Ecto neural progenitor cell (in vitro differentiated cells): ENCODE data around the gene UNC93A.
"Not testable (repeated sequence)": the region's sequence is repeated elsewhere in the genome, so short reads cannot be mapped to it uniquely, and the experiment has no call there.

Experiments used
- DNase-seq: peaks from one replicate; pipeline ENCODE4 v3.0.0-alpha.2; 2018; ENCODE audit warnings: low spot score

Gene UNC93A

GRCh38 chr6:167311286-167311685, 20.2 kb downstream of the UNC93A start:
- no peak for DNase-seq

- DNase-seq, result not testable (repeated sequence)
Observed at GRCh38 chr6:167311691-167312090, 20.6 kb downstream of the UNC93A start.

- DNase-seq, result no peak
Observed at GRCh38 chr6:167314180-167314821, 23.2 kb downstream of the UNC93A start.

GRCh38 chr6:167317172-167317571, 26.1 kb downstream of the UNC93A start:
- no peak for DNase-seq

- DNase-seq, result not testable (repeated sequence)
Observed at GRCh38 chr6:167318354-167318753, 27.2 kb downstream of the UNC93A start.

GRCh38 chr6:167318856-167319255, 27.7 kb downstream of the UNC93A start:
- not testable (repeated sequence) for DNase-seq

GRCh38 chr6:167319856-167320753, 29.0 kb downstream of the UNC93A start:
- not testable (repeated sequence) for DNase-seq

- not testable (repeated sequence) for DNase-seq
Observed at GRCh38 chr6:167320754-167321056, 29.6 kb downstream of the UNC93A start.

- not testable (repeated sequence) for DNase-seq
Observed at GRCh38 chr6:167321185-167321584, 30.1 kb downstream of the UNC93A start.

- DNase-seq, result no peak
Observed at GRCh38 chr6:167323111-167323510, 32.0 kb downstream of the UNC93A start.

- DNase-seq, result no peak
Observed at GRCh38 chr6:167324111-167324510, 33.0 kb downstream of the UNC93A start.

GRCh38 chr6:167325766-167326165, 34.7 kb downstream of the UNC93A start:
- no peak for DNase-seq

- no peak for DNase-seq
Observed at GRCh38 chr6:167327391-167327790, 36.3 kb downstream of the UNC93A start.

- no peak for DNase-seq
Observed at GRCh38 chr6:167328086-167328485, 37.0 kb downstream of the UNC93A start.

GRCh38 chr6:167329014-167329413, 37.9 kb downstream of the UNC93A start:
- no peak for DNase-seq

- no peak for DNase-seq
Observed at GRCh38 chr6:167330750-167331149, 39.6 kb downstream of the UNC93A start.

- DNase-seq, result no peak
Observed at GRCh38 chr6:167331565-167331964, 40.5 kb downstream of the UNC93A start.

GRCh38 chr6:167336844-167337630, 45.9 kb downstream of the UNC93A start:
- no peak for DNase-seq

GRCh38 chr6:167337675-167338449, 46.7 kb downstream of the UNC93A start:
- no peak for DNase-seq

GRCh38 chr6:167338541-167339117, 47.5 kb downstream of the UNC93A start:
- DNase-seq, result no peak

- DNase-seq, result no peak
Observed at GRCh38 chr6:167341038-167341583, 50.0 kb downstream of the UNC93A start.
